Activated CD4-positive, alpha-beta T cell treated with anti-CD3 and anti-CD28 coated beads, Interleukin-2, amount 10 ng/mL, durations not matched to agents 7 days and 5 days (primary cell): ENCODE measurements around the gene NPAS3. TPM values are rescaled to one million over a fixed set of nuclear protein-coding genes. Genes with fewer than 3 reads are reported as not detected.

ENCODE experiments used
- CTCF ChIA-PET: fragments of 350-600 bp; sonication (Branson Sonifier 250); formaldehyde crosslinking; loops from one replicate; lab custom pipeline; 2021; ENCODE audit warnings: antibody characterized with exemption; lab: Charles Lee
- POLR2A ChIA-PET: fragments of 350-600 bp; sonication (Branson Sonifier 250); formaldehyde crosslinking; loops from one replicate; lab custom pipeline; 2021; ENCODE audit warnings: antibody characterized with exemption; lab: Charles Lee
- DNase-seq: peaks from one replicate; pipeline ENCODE4 v3.0.0-alpha.2; 2020
- H3K27ac Mint-ChIP-seq: one replicate; pipeline ENCODE4 v1.8.0; 2021; ENCODE audit warnings: mild to moderate bottlenecking, moderate library complexity, mixed read lengths
- H3K27me3 Mint-ChIP-seq: one replicate; pipeline ENCODE4 v1.8.0; 2021; ENCODE audit warnings: mixed read lengths
- H3K36me3 Mint-ChIP-seq: one replicate; pipeline ENCODE4 v1.8.0; 2021; ENCODE audit warnings: low read depth, mixed read lengths
- H3K4me1 Mint-ChIP-seq: one replicate; pipeline ENCODE4 v1.8.0; 2021; ENCODE audit warnings: mixed read lengths
- H3K4me3 Mint-ChIP-seq: one replicate; pipeline ENCODE4 v1.8.0; 2021; ENCODE audit warnings: mild to moderate bottlenecking, moderate library complexity, mixed read lengths
- H3K9me3 Mint-ChIP-seq: one replicate; pipeline ENCODE4 v1.8.0; 2021; ENCODE audit warnings: mixed read lengths
- total RNA-seq, 2 experiments: library from RNA; stranded (reverse); gene quantifications; one replicate each; pipeline ENCODE4 v1.2.3, GENCODE V29; 2021

The NPAS3 gene
- total RNA-seq, 2 experiments from 2014 or later = not detected

DNA sequence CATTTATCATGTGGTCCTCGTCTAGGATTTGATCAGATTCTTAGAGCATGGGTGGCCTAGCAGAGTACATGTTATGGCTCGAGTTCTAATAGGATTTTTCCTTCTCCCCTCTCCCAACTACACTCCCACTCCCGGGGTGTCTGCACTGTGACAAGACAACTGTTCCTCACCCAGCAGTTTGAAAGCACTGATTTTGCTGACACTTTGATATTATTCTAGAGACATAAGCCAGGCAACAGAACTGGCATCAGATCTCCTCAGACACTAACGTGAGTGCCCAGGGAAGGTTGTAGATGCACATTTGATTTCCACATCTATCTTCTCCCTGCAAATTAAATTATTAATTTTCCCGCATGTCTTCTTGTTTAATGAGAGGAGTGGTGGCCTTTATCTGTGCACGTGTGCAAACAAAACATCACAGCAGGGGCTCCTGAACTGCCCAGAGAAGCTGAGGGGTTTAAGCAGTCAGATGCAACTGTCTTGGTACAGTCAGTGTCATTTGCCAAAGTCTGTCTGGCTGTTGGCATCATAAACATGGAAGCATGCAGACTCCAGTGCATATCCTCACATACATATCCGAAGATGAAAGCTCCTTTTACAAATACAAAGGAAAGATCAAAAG, 491.8 kb downstream of the NPAS3 start:
- no peaks in the 10 kb centered on the region for H3K9me3 Mint-ChIP-seq
- ChIA-PET CTCF (interaction anchor here (0.6 kb wide), 1 partner anchor 360 kb away, joined by 3 read pairs; no protein-coding TSS in a partner anchor), POLR2A (no interaction called here)
- H3K27me3 Mint-ChIP-seq = no peaks in the 10 kb centered on the region
- H3K36me3 Mint-ChIP-seq = no peaks in the 10 kb centered on the region
- no peaks in the 10 kb centered on the region for H3K4me1 Mint-ChIP-seq
- no peak overlapping the region for H3K27ac Mint-ChIP-seq
- H3K4me3 Mint-ChIP-seq = no peak overlapping the region
- no peak for DNase-seq

DNA sequence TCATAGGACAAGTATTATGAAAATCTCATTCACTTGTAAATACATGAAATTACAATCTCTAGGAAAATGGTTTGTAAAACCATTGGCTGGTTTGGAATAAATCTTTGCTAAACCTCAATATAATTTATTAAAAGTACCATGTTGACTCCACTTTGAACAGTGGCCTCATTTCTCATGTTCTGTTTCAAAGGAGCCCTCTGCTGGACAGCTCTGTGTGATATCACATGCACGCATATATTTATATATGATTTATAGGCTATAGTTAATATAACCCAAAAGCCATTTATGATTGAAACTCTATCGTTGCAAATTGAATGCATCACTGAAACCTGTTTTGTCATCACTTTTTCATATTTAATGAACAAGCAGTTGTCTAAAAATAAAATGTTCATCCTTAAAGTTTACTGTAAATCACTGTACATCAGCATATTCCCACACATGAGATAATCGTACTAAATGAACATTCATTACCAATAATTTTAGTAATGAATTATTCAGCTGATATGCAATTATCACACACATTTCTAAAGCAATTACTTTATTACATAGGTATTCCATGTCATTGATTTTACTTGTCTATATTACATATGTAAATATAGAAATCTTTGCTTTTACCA, 493.8 kb downstream of the NPAS3 start:
- POLR2A ChIA-PET = no interaction called here
- Mint-ChIP-seq H3K4me1 (peaks cover 14% of the 10 kb centered on the region), H3K27me3 (no peaks in the 10 kb centered on the region), H3K9me3 (no peaks in the 10 kb centered on the region), H3K27ac (no peak overlapping the region), H3K36me3 (no peaks in the 10 kb centered on the region), H3K4me3 (no peak overlapping the region)
- no peak for DNase-seq
- CTCF ChIA-PET = no interaction called here

DNA sequence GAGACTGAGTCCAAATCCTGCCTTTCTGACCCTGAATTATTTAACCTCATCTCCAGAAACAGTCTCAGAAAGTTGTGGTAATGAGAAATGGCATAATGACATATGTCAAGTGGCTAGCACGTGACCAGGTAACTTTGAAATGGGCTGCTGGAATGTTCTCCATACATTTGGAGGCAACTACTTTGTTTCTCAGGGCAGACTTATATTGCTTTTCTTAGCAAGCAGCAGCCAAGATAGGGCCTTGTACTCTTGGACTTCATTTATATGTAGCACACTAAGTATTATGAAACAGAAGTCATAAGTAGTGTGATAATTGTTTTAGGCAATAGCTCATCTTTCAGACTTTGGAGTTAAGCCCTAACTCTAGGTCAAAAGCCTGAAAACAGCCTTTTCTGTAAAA, 494.7 kb downstream of the NPAS3 start:
- Mint-ChIP-seq H3K27me3 (no peaks in the 10 kb centered on the region), H3K4me3 (no peak overlapping the region), H3K9me3 (no peaks in the 10 kb centered on the region), H3K27ac (no peak overlapping the region), H3K36me3 (no peaks in the 10 kb centered on the region), H3K4me1 (peaks cover 14% of the 10 kb centered on the region)
- no peak for DNase-seq
- ChIA-PET CTCF (no interaction called here), POLR2A (no interaction called here)

DNA sequence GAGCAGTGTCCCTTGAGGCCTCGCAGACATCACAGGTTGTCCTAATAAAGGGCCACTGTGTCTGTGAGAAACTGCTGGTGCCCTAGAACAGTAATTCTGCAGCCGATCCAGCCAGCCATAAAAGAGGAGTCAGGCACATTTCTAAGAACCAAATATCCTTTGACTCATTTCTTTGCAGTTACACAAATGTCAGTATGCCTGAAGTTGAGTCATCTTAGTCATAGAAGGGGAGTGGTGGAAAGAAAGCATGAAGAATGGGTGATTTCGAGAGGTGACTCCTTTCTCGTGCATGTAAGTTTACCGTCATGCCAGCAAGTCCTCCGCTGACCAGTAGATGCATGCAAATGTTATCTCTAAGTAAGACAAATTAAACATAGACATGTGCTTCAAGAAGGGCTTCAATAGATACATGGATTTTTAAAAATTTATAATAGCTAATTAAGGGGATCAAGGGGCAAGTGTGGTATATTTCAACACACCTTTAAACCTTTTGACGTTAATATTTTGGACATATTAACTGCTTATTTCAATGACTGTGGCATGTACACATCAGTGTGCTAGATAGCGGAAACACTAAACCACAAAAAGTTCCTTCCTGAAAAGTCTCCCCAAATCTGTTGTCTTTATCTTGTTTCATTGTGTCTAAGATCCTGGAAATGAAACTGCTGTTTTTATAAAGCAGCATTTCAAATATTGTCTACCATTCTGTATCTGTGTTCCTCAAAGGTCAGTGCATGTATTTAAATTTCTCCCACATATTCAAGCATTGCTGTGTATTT, 497.4 kb downstream of the NPAS3 start:
- Mint-ChIP-seq H3K27me3 (no peaks in the 10 kb centered on the region), H3K4me3 (no peak overlapping the region), H3K9me3 (no peaks in the 10 kb centered on the region), H3K4me1 (peaks cover 14% of the 10 kb centered on the region), H3K27ac (no peak overlapping the region), H3K36me3 (no peaks in the 10 kb centered on the region)
- CTCF ChIA-PET = no interaction called here
- POLR2A ChIA-PET = no interaction called here
- DNase-seq = no peak

GRCh38 chr14:33441633-33442032, 503.0 kb downstream of the NPAS3 start:
- Mint-ChIP-seq H3K27ac (no peak overlapping the region), H3K27me3 (no peaks in the 10 kb centered on the region), H3K9me3 (no peaks in the 10 kb centered on the region), H3K4me3 (no peak overlapping the region), H3K4me1 (peaks cover 3% of the 10 kb centered on the region), H3K36me3 (no peaks in the 10 kb centered on the region)
- ChIA-PET POLR2A (no interaction called here), CTCF (no interaction called here)
- no peak for DNase-seq

GRCh38 chr14:33444136-33444535, 505.5 kb downstream of the NPAS3 start:
- H3K27me3 Mint-ChIP-seq = no peaks in the 10 kb centered on the region
- POLR2A ChIA-PET = no interaction called here
- no peak overlapping the region for H3K27ac Mint-ChIP-seq
- CTCF ChIA-PET = no interaction called here
- H3K36me3 Mint-ChIP-seq = no peaks in the 10 kb centered on the region
- no peak overlapping the region for H3K4me3 Mint-ChIP-seq
- no peaks in the 10 kb centered on the region for H3K4me1 Mint-ChIP-seq
- no peaks in the 10 kb centered on the region for H3K9me3 Mint-ChIP-seq
- no peak for DNase-seq

- H3K4me1 Mint-ChIP-seq = peaks cover 7% of the 10 kb centered on the region
- H3K4me3 Mint-ChIP-seq = no peak overlapping the region
- ChIA-PET POLR2A (no interaction called here), CTCF (no interaction called here)
- no peak for DNase-seq
- H3K36me3 Mint-ChIP-seq = peaks cover under 1% of the 10 kb centered on the region
- H3K27me3 Mint-ChIP-seq = no peaks in the 10 kb centered on the region
- peaks cover under 1% of the 10 kb centered on the region for H3K9me3 Mint-ChIP-seq
- no peak overlapping the region for H3K27ac Mint-ChIP-seq
These were observed 510.6 kb downstream of the NPAS3 start for GRCh38 chr14:33449268-33449667.

- no peak for DNase-seq
- POLR2A ChIA-PET = no interaction called here
- H3K36me3 Mint-ChIP-seq = peaks cover 4% of the 10 kb centered on the region
These were observed 511.2 kb downstream of the NPAS3 start for GRCh38 chr14:33449703-33450395.

GRCh38 chr14:33450416-33450815, 511.7 kb downstream of the NPAS3 start:
- H3K4me3 Mint-ChIP-seq = no peak overlapping the region
- H3K27me3 Mint-ChIP-seq = no peaks in the 10 kb centered on the region
- POLR2A ChIA-PET = no interaction called here
- peaks cover 4% of the 10 kb centered on the region for H3K36me3 Mint-ChIP-seq
- CTCF ChIA-PET = no interaction called here
- H3K4me1 Mint-ChIP-seq = peaks cover 13% of the 10 kb centered on the region
- peaks cover 5% of the 10 kb centered on the region for H3K9me3 Mint-ChIP-seq
- H3K27ac Mint-ChIP-seq = no peak overlapping the region
- DNase-seq = no peak

More at GRCh38 chr14:33449703-33450395, 511.2 kb downstream of the NPAS3 start:
- Mint-ChIP-seq H3K9me3 (peaks cover 5% of the 10 kb centered on the region), H3K4me1 (peaks cover 13% of the 10 kb centered on the region), H3K27me3 (no peaks in the 10 kb centered on the region), H3K27ac (no peak overlapping the region), H3K4me3 (no peak overlapping the region)
- CTCF ChIA-PET = no interaction called here

- peaks cover 4% of the 10 kb centered on the region for H3K36me3 Mint-ChIP-seq
- ChIA-PET POLR2A (no interaction called here), CTCF (no interaction called here)
- H3K9me3 Mint-ChIP-seq = peaks cover 5% of the 10 kb centered on the region
- no peak overlapping the region for H3K27ac Mint-ChIP-seq
- peaks cover 13% of the 10 kb centered on the region for H3K4me1 Mint-ChIP-seq
- DNase-seq = no peak
- H3K4me3 Mint-ChIP-seq = no peak overlapping the region
- H3K27me3 Mint-ChIP-seq = no peaks in the 10 kb centered on the region
These were observed 512.5 kb downstream of the NPAS3 start for GRCh38 chr14:33451211-33451610.

GRCh38 chr14:33452995-33453394, 514.3 kb downstream of the NPAS3 start:
- no peak for DNase-seq
- peaks cover 5% of the 10 kb centered on the region for H3K9me3 Mint-ChIP-seq
- no peaks in the 10 kb centered on the region for H3K27me3 Mint-ChIP-seq
- ChIA-PET CTCF (no interaction called here), POLR2A (no interaction called here)
- H3K27ac Mint-ChIP-seq = no peak overlapping the region
- peaks cover 4% of the 10 kb centered on the region for H3K36me3 Mint-ChIP-seq
- H3K4me1 Mint-ChIP-seq = peaks cover 13% of the 10 kb centered on the region
- no peak overlapping the region for H3K4me3 Mint-ChIP-seq

- no peak for DNase-seq
- Mint-ChIP-seq H3K4me3 (no peak overlapping the region), H3K27me3 (no peaks in the 10 kb centered on the region), H3K4me1 (peaks cover 13% of the 10 kb centered on the region), H3K36me3 (peaks cover 4% of the 10 kb centered on the region), H3K27ac (peak overlapping the region; percentile 72), H3K9me3 (peaks cover 5% of the 10 kb centered on the region)
- POLR2A ChIA-PET = no interaction called here
- CTCF ChIA-PET = no interaction called here
These were observed 515.4 kb downstream of the NPAS3 start for GRCh38 chr14:33454022-33454595.
